A673 (cell line): ENCODE measurements around the gene ZC3H15. TPM values are rescaled to one million over a fixed set of nuclear protein-coding genes. Genes with fewer than 3 reads are reported as not detected.

Experiments
- BruUV-seq: library from RNA; stranded (reverse); fragments of 400-500 nt; replicated peaks from 2 replicates; lab custom pipeline; 2021; lab: Mats Ljungman, UMichigan
- CTCF ChIA-PET: fragments of 300-600 bp; sonication (Branson Sonifier 250); formaldehyde crosslinking; loops from one replicate; lab custom pipeline; 2022; ENCODE audit warnings: antibody characterized with exemption; lab: Charles Lee
- POLR2A ChIA-PET: fragments of 300-600 bp; sonication (Branson Sonifier 250); formaldehyde crosslinking; loops from one replicate; lab custom pipeline; 2022; ENCODE audit warnings: antibody characterized with exemption; ENCODE audit not compliant: low non-redundant PET; lab: Charles Lee
- DNase-seq: peaks from one replicate; pipeline ENCODE4 v3.0.0-alpha.2; 2015; ENCODE audit warnings: low spot score
- H3K27ac ChIP-seq: fragments of 200-600 bp; sonication (generic); 2 replicates; pipeline ENCODE4 v1.5.1; 2016; ENCODE audit warnings: mixed run types, low read depth, mild to moderate bottlenecking, mixed read lengths, antibody characterized with exemption, low read length; ENCODE audit not compliant: poor library complexity, severe bottlenecking
- H3K27me3 ChIP-seq: fragments of 200-600 bp; sonication (generic); replicated peaks from 2 replicates; pipeline ENCODE4 v1.6.1; 2017; ENCODE audit warnings: mixed run types, low read depth, mild to moderate bottlenecking, mixed read lengths, antibody characterized with exemption, low read length; ENCODE audit not compliant: insufficient read depth, poor library complexity
- H3K36me3 ChIP-seq: fragments of 200-600 bp; sonication (generic); 2 replicates; pipeline ENCODE4 v1.6.1; 2016; ENCODE audit warnings: mixed run types, mild to moderate bottlenecking, mixed read lengths, antibody characterized with exemption, low read length; ENCODE audit not compliant: insufficient read depth, poor library complexity, severe bottlenecking
- H3K4me1 ChIP-seq: fragments of 200-600 bp; sonication (generic); 2 replicates; pipeline ENCODE4 v1.6.1; 2017; ENCODE audit warnings: mixed run types, mild to moderate bottlenecking, mixed read lengths, antibody characterized with exemption, low read length; ENCODE audit not compliant: insufficient read depth, poor library complexity, severe bottlenecking
- H3K4me3 ChIP-seq: fragments of 200-600 bp; sonication (generic); 2 replicates; pipeline ENCODE4 v1.5.1; 2016; ENCODE audit warnings: low read depth, mixed run types, mild to moderate bottlenecking, mixed read lengths, low read length; ENCODE audit not compliant: poor library complexity, severe bottlenecking
- H3K9me3 ChIP-seq: fragments of 200-600 bp; sonication (generic); 2 replicates; pipeline ENCODE4 v1.6.1; 2016; ENCODE audit warnings: mixed run types, low read depth, mild to moderate bottlenecking, mixed read lengths, antibody characterized with exemption, low read length; ENCODE audit not compliant: poor library complexity, severe bottlenecking
- EZH2 ChIP-seq: fragments of 200-600 bp; sonication (generic); IDR thresholded peaks from 2 replicates; pipeline ENCODE4 v1.6.1; 2017; ENCODE audit warnings: borderline replicate concordance, low read depth, mild to moderate bottlenecking, mixed read lengths, antibody characterized with exemption, low read length; ENCODE audit not compliant: poor library complexity, severe bottlenecking
- intact Hi-C: fragments of 100-400 bp; cut with micrococcal nuclease; formaldehyde crosslinking; loops from one replicate; pipeline ENCODE4 v1.10.0; 2022; ENCODE audit not compliant: unreplicated experiment
- total RNA-seq: library from RNA; stranded (reverse); gene quantifications from 2 replicates; pipeline ENCODE4 v1.2.3, GENCODE V29; 2021
- TF ChIP-seq, protein P1 (sequence below): fragments of 300-800, 200-600 bp; sonication (generic); conservative IDR thresholded peaks from 2 replicates; pipeline ENCODE4 v1.5.1; 2017; ENCODE audit warnings: low read depth, mild to moderate bottlenecking, antibody characterized with exemption, low read length, moderate library complexity, mixed read lengths

Gene ZC3H15
- total RNA-seq, 1 experiment from 2014 or later: 95.1 TPM

DNA sequence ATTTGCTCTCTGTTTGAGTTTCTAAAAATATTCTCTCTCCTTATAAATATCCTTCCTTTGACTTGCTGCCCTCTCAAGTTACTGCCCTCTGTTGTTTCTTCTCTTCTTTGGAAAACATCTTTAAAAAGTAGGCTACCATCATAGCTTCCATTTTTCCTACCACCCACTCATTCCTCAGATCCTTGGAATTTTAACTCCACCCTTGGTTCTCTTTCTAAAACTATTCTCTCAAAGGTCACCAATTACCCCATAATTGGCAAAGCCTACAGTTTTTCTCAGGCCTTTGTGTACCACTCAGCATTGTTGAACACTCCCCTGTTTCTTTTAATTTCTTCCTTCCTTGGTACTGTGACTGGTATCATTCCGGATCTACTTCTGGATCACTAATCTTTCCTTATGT, 60.8 kb downstream of the ZC3H15 start:
- Histone ChIP-seq H3K4me1 (peaks cover 34% of the 10 kb centered on the region), H3K27me3 (no peaks in the 10 kb centered on the region), H3K4me3 (no peak overlapping the region), H3K27ac (no peak overlapping the region), H3K9me3 (no peaks in the 10 kb centered on the region), H3K36me3 (no peaks in the 10 kb centered on the region)
- ChIA-PET POLR2A (no interaction called here), CTCF (no interaction called here)
- no TSS peak for BruUV-seq
- DNase-seq: no peak
- TF ChIP-seq, protein P1, sequence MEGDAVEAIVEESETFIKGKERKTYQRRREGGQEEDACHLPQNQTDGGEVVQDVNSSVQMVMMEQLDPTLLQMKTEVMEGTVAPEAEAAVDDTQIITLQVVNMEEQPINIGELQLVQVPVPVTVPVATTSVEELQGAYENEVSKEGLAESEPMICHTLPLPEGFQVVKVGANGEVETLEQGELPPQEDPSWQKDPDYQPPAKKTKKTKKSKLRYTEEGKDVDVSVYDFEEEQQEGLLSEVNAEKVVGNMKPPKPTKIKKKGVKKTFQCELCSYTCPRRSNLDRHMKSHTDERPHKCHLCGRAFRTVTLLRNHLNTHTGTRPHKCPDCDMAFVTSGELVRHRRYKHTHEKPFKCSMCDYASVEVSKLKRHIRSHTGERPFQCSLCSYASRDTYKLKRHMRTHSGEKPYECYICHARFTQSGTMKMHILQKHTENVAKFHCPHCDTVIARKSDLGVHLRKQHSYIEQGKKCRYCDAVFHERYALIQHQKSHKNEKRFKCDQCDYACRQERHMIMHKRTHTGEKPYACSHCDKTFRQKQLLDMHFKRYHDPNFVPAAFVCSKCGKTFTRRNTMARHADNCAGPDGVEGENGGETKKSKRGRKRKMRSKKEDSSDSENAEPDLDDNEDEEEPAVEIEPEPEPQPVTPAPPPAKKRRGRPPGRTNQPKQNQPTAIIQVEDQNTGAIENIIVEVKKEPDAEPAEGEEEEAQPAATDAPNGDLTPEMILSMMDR: no peak
- no peak for TF ChIP-seq EZH2
- intact Hi-C loops: no loop called here

GRCh38 chr2:186551323-186552050, 65.4 kb downstream of the ZC3H15 start:
- H3K4me3 ChIP-seq: no peak overlapping the region
- H3K36me3 ChIP-seq: no peaks in the 10 kb centered on the region
- BruUV-seq: no TSS peak
- H3K4me1 ChIP-seq: peaks cover 9% of the 10 kb centered on the region
- no peak for TF ChIP-seq EZH2
- TF ChIP-seq, protein P1: no peak
- H3K27me3 ChIP-seq: no peaks in the 10 kb centered on the region
- H3K9me3 ChIP-seq: no peaks in the 10 kb centered on the region
- POLR2A ChIA-PET: no interaction called here
- no peak overlapping the region for H3K27ac ChIP-seq
- intact Hi-C loops: no loop called here
- CTCF ChIA-PET: no interaction called here
- peak; percentile 51 for DNase-seq

DNA sequence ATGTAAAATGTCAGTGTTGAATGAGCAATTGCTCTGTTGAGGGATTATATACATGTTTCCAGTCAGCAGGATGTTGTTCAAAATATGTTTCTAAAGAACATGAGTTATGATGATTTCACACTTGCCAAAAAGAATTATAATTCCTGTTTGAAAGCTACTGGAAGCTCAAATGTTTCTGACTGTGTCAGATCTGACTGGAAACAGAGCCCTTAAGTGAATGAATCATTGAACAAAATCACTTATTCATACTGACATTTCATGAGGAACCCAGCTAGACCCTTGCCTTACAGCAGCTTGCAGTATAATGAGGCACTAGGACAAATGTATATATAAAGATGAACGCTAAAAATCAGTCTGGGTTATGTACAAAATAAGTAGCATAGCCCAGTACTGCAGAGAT, 68.4 kb downstream of the ZC3H15 start:
- no peak for DNase-seq
- Histone ChIP-seq H3K36me3 (no peaks in the 10 kb centered on the region), H3K27ac (no peak overlapping the region), H3K4me1 (peaks cover 14% of the 10 kb centered on the region), H3K9me3 (no peaks in the 10 kb centered on the region), H3K4me3 (no peak overlapping the region), H3K27me3 (no peaks in the 10 kb centered on the region)
- no peak for TF ChIP-seq EZH2
- TF ChIP-seq, protein P1: no peak
- ChIA-PET CTCF (interaction anchor here (0.9 kb wide), 1 partner anchor 11 kb away, joined by 5 read pairs; no protein-coding TSS in a partner anchor), POLR2A (no interaction called here)
- no TSS peak for BruUV-seq
- intact Hi-C loops: no loop called here
